ENCODE data around the gene CA6.

DNA sequence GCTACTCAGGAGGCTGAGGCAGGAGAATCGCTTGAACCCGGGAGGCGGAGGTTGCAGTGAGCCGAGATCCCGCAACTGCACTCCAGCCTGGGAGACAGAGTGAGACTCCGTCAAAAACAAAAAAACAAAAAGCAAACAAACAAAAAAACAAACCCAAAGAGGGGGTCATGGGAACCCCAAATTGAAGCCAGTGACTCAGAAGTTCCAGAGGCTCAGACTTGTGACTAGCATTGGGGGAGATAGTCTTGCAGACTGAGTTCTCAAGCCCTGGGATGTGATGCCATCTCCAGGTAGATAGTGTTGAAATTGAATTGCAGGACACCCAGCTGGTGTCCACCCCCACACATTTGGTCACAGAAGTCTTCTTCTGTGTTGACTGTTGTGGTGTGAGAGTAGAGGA lies 42.3 kb upstream of the CA6 start:
- TF ChIP-seq ARNTL (CRISPR knock-in tag; IDR thresholded peaks at IDR 0.05; ENCODE audit: borderline replicate concordance, low read depth) (no peak), ZC3H10 (CRISPR knock-in tag; IDR thresholded peaks at IDR 0.05) (no peak)
- TF ChIP-seq, protein P1, sequence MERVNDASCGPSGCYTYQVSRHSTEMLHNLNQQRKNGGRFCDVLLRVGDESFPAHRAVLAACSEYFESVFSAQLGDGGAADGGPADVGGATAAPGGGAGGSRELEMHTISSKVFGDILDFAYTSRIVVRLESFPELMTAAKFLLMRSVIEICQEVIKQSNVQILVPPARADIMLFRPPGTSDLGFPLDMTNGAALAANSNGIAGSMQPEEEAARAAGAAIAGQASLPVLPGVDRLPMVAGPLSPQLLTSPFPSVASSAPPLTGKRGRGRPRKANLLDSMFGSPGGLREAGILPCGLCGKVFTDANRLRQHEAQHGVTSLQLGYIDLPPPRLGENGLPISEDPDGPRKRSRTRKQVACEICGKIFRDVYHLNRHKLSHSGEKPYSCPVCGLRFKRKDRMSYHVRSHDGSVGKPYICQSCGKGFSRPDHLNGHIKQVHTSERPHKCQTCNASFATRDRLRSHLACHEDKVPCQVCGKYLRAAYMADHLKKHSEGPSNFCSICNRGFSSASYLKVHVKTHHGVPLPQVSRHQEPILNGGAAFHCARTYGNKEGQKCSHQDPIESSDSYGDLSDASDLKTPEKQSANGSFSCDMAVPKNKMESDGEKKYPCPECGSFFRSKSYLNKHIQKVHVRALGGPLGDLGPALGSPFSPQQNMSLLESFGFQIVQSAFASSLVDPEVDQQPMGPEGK (CRISPR knock-in tag; IDR thresholded peaks at IDR 0.05; ENCODE audit: borderline replicate concordance), result no peak

Data from SK-N-SH treated with all-trans-retinoic acid at 6 μM for 48 hours (cell line).